Measurements from ENCODE around the gene CD69.

CD69 gene
- total RNA-seq: 1,270 reads per million, percentile 99 among the genes with 10 or more reads in this experiment

- peak; percentile 78 for DNase-seq
These were observed at the start of gene CD69 for GRCh38 chr12:9760699-9761418. CD69 (minus strand) TSS chr12:9760901; CDS start chr12:9760820, 81 bp downstream.

GRCh38 chr12:9809866-9810265 lies 49.2 kb upstream of the CD69 start:
- no peak for DNase-seq

- no peak for DNase-seq
These were observed 48.6 kb upstream of the CD69 start for GRCh38 chr12:9809338-9809737.

GRCh38 chr12:9808504-9808903 lies 47.8 kb upstream of the CD69 start:
- no peak for DNase-seq

- no peak for DNase-seq
These were observed 46.0 kb upstream of the CD69 start for GRCh38 chr12:9806714-9807113.

- DNase-seq: no peak
These were observed 45.2 kb upstream of the CD69 start for GRCh38 chr12:9805883-9806282.

GRCh38 chr12:9799961-9800360 lies 39.3 kb upstream of the CD69 start:
- no peak for DNase-seq

- peak; percentile 53 for DNase-seq
These were observed 37.3 kb upstream of the CD69 start for GRCh38 chr12:9797722-9798619.

- no peak for DNase-seq
These were observed 36.3 kb upstream of the CD69 start for GRCh38 chr12:9796971-9797370.

- DNase-seq: peak; percentile 19
These were observed 35.6 kb upstream of the CD69 start for GRCh38 chr12:9796346-9796745.

- DNase-seq: no peak
These were observed 35.2 kb upstream of the CD69 start for GRCh38 chr12:9795945-9796344.

GRCh38 chr12:9794484-9795093 lies 33.9 kb upstream of the CD69 start:
- no peak for DNase-seq

- no peak for DNase-seq
These were observed 33.2 kb upstream of the CD69 start for GRCh38 chr12:9793779-9794395.

GRCh38 chr12:9792961-9793617 lies 32.4 kb upstream of the CD69 start:
- no peak for DNase-seq

- DNase-seq: no peak
These were observed 31.6 kb upstream of the CD69 start for GRCh38 chr12:9792185-9792900.

GRCh38 chr12:9786726-9787717 lies 26.3 kb upstream of the CD69 start:
- no peak for DNase-seq

GRCh38 chr12:9784816-9785215 lies 24.1 kb upstream of the CD69 start:
- no peak for DNase-seq

- no peak for DNase-seq
These were observed 23.6 kb upstream of the CD69 start for GRCh38 chr12:9784326-9784725.

GRCh38 chr12:9782547-9783382 lies 22.1 kb upstream of the CD69 start:
- DNase-seq: no peak

- DNase-seq: no peak
These were observed 20.7 kb upstream of the CD69 start for GRCh38 chr12:9781360-9781759.

Data from effector CD4-positive, alpha-beta T cell (primary cell).